ENCODE results near the gene DNER.
A peak's percentile ranks its signal among the peaks of the same experiment; 100 is the strongest.

DNER gene

DNA sequence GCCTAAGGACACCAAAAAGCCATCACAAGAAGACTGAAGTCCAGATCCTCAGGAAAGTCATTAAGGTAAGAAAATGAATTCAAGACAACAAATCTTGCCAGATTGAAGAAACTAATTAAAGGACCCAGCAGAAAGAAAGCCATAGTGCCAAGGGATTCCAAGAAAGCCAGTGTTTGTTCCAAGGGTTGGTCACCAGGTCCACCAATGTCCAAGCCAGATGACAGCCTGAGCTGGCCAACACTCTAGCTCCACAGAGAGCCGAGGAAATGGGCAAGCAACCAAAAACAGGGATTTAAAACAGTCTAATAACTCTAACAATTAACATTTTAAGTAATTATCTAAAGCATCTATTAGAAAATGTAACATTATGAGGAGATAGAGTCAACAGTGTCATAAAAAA lies 49.2 kb downstream of the DNER start:
- no peak for DNase-seq

- DNase-seq = no peak
These were observed 52.9 kb downstream of the DNER start for GRCh38 chr2:229661478-229661877.

GRCh38 chr2:229660951-229661350 lies 53.4 kb downstream of the DNER start:
- no peak for DNase-seq

GRCh38 chr2:229660391-229660790 lies 54.0 kb downstream of the DNER start:
- DNase-seq = peak in 1 of 3 donors; percentile 1

- no peak for DNase-seq
These were observed 56.4 kb downstream of the DNER start for GRCh38 chr2:229658004-229658403.

DNA sequence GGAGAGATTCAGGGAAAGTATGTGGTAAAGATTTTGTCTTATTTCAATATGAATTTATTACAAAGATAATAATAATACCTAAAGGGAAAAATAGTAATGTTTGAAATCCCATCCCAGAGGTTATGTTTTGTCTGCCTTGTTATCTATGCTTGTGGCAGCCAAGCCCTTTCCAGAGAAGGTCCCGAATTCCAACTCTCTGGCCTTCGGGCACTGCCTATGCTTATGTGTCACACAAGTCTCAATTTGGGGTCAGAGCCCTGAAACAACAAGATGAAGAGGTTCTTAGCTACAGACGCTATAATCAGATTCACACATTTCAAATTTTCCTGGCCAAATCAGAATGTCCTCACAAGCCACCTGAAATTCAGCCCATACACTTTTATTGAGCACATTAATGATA lies 59.9 kb downstream of the DNER start:
- no peak for DNase-seq

- no peak for DNase-seq
These were observed 60.8 kb downstream of the DNER start for GRCh38 chr2:229653531-229653930.

DNA sequence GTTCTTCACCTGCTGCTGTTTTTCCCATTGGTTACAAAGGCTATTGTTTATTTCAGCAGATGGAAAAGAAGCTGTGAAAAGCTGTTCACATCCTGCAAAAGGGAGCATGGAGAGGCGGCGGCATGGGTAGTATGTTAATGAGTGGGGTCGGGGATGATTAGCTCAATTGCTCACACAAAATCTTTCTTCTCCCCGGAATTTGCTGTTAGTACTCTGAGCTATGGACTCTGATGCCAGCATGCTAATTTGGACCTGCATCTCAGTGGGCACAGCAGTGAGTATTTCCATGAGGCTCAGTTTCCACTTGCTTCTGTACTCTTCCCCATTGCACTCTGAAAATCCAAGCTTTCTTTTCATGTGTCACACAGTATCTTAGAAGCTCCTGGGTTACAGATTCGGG lies 61.6 kb downstream of the DNER start:
- DNase-seq = no peak

DNA sequence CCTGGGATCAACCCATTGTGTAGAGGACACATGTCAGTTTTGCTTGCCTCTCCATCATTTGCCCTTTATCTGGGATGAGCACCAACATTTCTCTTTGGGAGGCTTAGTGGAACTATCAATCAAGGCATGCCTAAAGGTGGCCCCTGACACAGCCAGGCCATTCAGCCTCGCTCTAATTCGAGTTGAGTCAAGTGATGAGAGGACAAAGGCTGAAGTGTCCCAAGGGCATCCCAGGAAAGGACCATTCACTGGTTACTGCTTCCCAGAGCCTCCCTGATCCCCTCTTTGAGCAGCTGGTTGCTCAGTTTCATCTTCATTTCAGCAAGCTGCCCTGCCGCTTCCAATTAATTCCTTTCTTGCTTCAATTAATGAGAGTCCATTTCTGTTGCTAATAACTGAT lies 63.5 kb downstream of the DNER start:
- DNase-seq = no peak

- no peak for DNase-seq
These were observed 64.3 kb downstream of the DNER start for GRCh38 chr2:229650059-229650458.

- no peak for DNase-seq
These were observed 68.1 kb downstream of the DNER start for GRCh38 chr2:229646186-229646723.

GRCh38 chr2:229642371-229642770 lies 72.0 kb downstream of the DNER start:
- no peak for DNase-seq

- DNase-seq = no peak
These were observed 72.7 kb downstream of the DNER start for GRCh38 chr2:229641676-229642075.

GRCh38 chr2:229640636-229641035 lies 73.7 kb downstream of the DNER start:
- DNase-seq = no peak

DNA sequence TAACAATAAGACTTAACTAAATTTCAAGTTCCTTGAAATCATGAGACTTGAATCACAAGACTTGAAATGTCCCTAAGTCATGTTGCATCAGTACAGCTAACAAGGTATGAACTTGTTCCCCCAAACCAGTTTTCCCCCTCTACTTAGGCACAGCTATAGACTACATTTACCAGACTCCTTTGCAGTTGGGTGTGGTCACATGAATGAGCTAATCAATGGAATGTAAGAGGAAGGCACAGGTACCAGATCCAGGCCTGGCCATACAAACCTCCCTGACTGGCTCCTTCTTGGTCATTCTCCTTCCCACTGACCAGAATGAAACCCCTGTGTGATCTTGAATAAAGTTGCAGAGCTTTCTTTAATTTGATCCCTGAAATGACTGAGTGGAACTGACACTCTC lies 77.8 kb downstream of the DNER start:
- DNase-seq = no peak

DNA sequence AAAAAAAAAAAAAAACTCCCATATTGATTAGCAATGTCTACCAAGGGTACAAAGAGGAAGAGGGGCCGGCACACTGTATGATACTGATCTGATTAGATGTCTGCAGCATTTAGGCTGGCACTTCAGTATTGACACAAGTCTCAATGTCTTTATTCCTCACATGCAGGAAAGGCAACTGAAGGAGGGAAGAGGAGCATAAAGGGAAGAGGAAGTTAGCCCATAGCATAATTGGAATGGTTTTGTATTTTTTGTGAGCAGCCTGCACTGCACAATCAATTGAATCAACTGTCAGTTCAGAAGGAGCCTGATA lies 79.0 kb downstream of the DNER start:
- no peak for DNase-seq

DNA sequence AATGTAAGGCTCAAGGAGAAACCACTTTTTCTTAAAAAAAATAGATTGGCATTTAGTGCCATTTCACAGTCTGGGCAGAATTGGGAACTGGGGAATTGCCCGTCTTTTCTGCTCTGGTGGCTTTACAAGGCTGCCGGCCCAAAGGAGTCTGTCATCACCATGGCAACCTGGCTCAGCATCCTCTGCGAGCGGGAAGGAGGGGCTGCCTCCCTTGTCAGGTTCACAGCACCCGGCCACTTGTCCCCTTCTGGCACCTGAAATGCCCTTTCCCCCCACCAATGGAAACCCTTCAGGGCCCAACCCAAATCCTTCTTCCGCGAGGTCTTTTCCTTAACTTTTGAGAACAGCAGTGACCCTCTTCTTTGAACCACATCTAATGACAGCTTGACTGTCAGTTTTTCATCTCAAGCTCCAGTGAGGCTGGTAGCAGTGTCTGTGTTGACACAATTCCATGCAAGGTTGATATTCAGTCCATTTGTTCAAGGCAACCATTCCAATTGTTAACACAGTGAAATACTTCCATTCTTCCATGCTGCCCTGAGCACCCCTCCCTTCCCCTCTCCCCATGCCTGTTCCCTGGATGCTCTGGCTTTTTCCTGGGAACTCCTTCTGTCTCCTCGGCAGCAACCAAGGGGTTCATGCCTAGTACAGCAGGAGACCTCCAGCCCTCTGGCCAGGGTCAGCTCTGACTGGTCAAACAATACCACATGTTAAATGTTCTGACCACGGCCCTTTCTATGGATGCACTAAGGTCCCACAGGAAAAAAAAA lies 79.6 kb downstream of the DNER start:
- DNase-seq = no peak

DNA sequence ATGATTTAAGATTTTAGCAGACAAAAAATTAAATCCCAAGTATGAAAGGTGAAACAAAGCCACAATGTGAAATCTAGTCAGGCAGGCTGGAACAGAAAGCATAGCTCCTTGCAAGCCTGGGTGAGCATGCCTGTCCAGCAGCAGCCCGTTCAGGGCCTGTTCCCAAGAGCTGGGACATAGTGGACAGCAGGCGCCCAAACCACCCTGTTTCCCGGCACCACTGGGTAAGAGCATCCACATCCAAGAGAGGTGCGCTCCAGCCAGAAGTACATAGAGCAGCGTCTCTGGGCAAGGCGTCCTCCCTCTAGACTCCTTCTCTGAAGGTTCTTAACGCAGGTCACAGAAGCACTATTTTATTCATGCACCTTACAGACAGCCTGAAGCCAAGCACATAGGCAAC lies 80.8 kb downstream of the DNER start:
- DNase-seq = no peak

GRCh38 chr2:229629039-229629438 lies 85.3 kb downstream of the DNER start:
- DNase-seq = no peak

DNA sequence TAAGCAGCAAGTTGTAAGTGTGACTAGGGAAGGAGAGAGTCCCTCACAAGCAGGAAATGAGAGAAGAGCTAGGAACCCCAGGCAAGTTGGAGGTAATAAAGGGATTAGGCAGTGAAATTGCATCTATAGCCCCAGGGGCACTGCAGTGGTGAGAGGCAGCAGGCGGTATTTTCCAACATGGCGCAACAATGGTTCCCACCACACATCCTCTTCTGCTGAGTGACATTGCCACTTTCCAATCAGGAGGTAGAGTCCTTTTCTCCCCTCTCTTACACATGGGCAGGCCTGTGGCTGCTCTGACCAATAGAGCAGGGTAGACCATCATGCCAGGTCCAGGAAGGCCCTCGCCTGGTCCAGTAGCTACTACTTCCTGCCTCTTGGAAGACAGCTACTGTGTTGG lies 86.6 kb downstream of the DNER start:
- DNase-seq = peak in 2 of 3 donors; percentile 3 to 5

GRCh38 chr2:229622495-229623355 lies 91.6 kb downstream of the DNER start:
- no peak for DNase-seq

DNA sequence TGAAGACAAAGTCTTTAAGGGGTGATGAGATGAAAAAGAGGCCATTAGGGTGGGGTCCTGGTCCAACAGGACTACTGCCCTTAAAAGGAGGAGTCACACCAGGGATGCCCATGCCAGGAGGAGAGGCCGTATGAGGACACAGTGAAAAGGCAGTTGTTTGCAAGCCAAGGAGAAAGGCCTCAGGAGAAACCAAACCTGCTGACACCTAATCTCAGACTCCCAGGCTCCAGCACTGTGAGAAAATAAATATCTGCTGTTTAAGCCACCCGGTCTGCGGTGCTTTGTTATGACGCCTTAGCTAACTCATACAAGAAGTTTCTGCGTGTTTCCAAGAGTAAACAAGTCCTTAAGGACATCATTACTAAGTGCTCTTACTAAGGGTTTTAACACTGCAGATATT lies 93.6 kb downstream of the DNER start:
- no peak for DNase-seq

- DNase-seq = no peak
These were observed 94.1 kb downstream of the DNER start for GRCh38 chr2:229620289-229620688.

DNA sequence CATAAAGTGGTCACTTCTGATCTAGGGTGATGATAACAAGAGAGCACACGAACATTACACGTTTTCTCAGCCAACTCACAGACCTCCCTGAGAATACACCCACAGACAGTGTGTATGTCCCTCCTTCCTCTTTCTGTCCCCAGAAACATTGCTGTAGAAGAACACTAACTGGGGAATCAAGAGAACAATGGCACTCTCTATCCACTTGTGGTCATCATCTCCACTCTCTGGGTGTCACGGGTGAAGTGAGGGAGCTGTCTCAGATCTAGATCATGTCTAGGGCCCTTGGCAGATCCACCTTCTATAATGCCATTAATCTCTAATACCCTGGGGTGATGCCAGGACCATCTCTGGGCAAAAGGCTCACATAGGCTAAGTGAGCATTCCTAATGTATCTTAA lies 97.9 kb downstream of the DNER start:
- no peak for DNase-seq

Data from suppressor macrophage treated with lipopolysaccharide for 1 hour (primary cell).